K562 (cell line): ENCODE data around the gene ARMC7. TPM values are rescaled to one million over a fixed set of nuclear protein-coding genes. Genes with fewer than 3 reads are reported as not detected.
A peak's percentile ranks its signal among the peaks of the same experiment; 100 is the strongest.

Source experiments
- CBFB ChIP-seq: sonication (generic); formaldehyde crosslinking; IDR thresholded peaks from 2 replicates; pipeline ENCODE4 v1.4.0; 2020; ENCODE audit warnings: mild to moderate bottlenecking, missing genetic modification reagents
- CREM ChIP-seq: IDR thresholded peaks from 2 replicates; pipeline ENCODE4 v1.6.1; 2014; ENCODE audit warnings: antibody characterized with exemption, low read depth
- FOXK2 ChIP-seq, 2 experiments: fragments of 450-650 bp; IDR thresholded peaks in 1 of 2; conservative IDR thresholded peaks in 1 of 2; 2 replicates each; pipeline ENCODE4 v1.6.1; 2016; ENCODE audit warnings: low read depth in 2 of 2, mild to moderate bottlenecking in 1 of 2
- HDAC2 ChIP-seq: fragments of 450-650 bp; IDR thresholded peaks from 2 replicates; pipeline ENCODE4 v1.6.1; 2016; ENCODE audit warnings: mild to moderate bottlenecking
- KLF6 ChIP-seq: fragments of 250-450 bp; sonication (Bioruptor Pico); IDR thresholded peaks from 2 replicates; pipeline ENCODE4 v1.4.0; 2020; ENCODE audit warnings: mild to moderate bottlenecking, moderate library complexity, borderline replicate concordance
- LCOR ChIP-seq: sonication (generic); formaldehyde crosslinking; IDR thresholded peaks from 2 replicates; pipeline ENCODE4 v1.8.0; 2022; ENCODE audit warnings: mild to moderate bottlenecking, missing genetic modification reagents
- MYC ChIP-seq, 2 experiments: fragments of 250-450 bp in 1 of 2; sonication (Bioruptor Pico) in 1 of 2; IDR thresholded peaks; 2 replicates each; pipeline versions ENCODE4 v1.5.1 to v1.6.1; 2012 to 2021; ENCODE audit warnings: low read depth in 2 of 2, borderline replicate concordance in 1 of 2, improper control_type of control experiment in 1 of 2, low read length in 1 of 2, mild to moderate bottlenecking in 1 of 2, moderate library complexity in 1 of 2
- POLR2A ChIP-seq: fragments of 450-650 bp; conservative IDR thresholded peaks from 2 replicates; pipeline ENCODE4 v1.6.1; 2016
- SMC3 ChIP-seq: conservative IDR thresholded peaks from 2 replicates; pipeline ENCODE4 v1.6.1; 2011; ENCODE audit warnings: low read depth, low read length, improper control_type of control experiment; ENCODE audit not compliant: insufficient read depth
- SUPT5H ChIP-seq: fragments of 450-650 bp; IDR thresholded peaks from 2 replicates; pipeline ENCODE4 v1.6.1; 2016
- TBL1XR1 ChIP-seq, 2 experiments: IDR thresholded peaks; 2 replicates each; pipeline ENCODE4 v1.6.1; 2012; ENCODE audit warnings: improper control_type of control experiment in 2 of 2, low read length in 2 of 2, mild to moderate bottlenecking in 1 of 2
- YBX1 ChIP-seq: fragments of 450-650 bp; IDR thresholded peaks from 2 replicates; pipeline ENCODE4 v1.7.1; 2016; ENCODE audit warnings: mild to moderate bottlenecking
- polyA plus RNA-seq, 8 experiments: library from polyadenylated mRNA; depleted of rRNA in 4 of 8; stranded (reverse) in 5 of 8; unstranded in 3 of 8; fragments of >200 nt; fragmentation: Nextera tagmentation in 2 of 8; fragmentation: Illumina TruSeq in 1 of 8; extraction: Ambion mirVana in 2 of 8; extraction: Trizol in 1 of 8; gene quantifications; 2 replicates each; pipeline versions ENCODE4 v1.2.1 to v1.2.3, GENCODE V29; 2011 to 2014; ENCODE audit warnings: inconsistent platforms in 1 of 8, missing spikeins in 1 of 8
- total RNA-seq, 7 experiments: library from RNA; depleted of rRNA in 6 of 7; stranded (reverse); fragments of >200 nt in 6 of 7; fragmentation: Illumina TruSeq in 2 of 7; extraction: Trizol in 2 of 7; gene quantifications; 2 replicates each; pipeline versions ENCODE4 v1.2.1 to v1.2.3, GENCODE V29; 2011 to 2021; ENCODE audit warnings: low replicate concordance in 1 of 7
- TF ChIP-seq, protein P1 (sequence below): fragments of 250-450 bp; sonication (Bioruptor Pico); IDR thresholded peaks from 2 replicates; pipeline ENCODE4 v1.4.0; 2020; ENCODE audit warnings: mild to moderate bottlenecking, moderate library complexity
- TF ChIP-seq, protein P2 (sequence below): fragments of 450-650 bp; IDR thresholded peaks from 2 replicates; pipeline ENCODE4 v1.6.1; 2017; ENCODE audit warnings: antibody characterized with exemption, mild to moderate bottlenecking
- TF ChIP-seq, protein P3 (sequence below): sonication (generic); formaldehyde crosslinking; IDR thresholded peaks from 2 replicates; pipeline ENCODE4 v1.8.1; 2023; ENCODE audit warnings: mild to moderate bottlenecking, missing genetic modification reagents
- TF ChIP-seq, protein P4 (sequence below): sonication (generic); formaldehyde crosslinking; IDR thresholded peaks from 2 replicates; pipeline ENCODE4 v1.8.1; 2023; ENCODE audit warnings: mild to moderate bottlenecking, missing genetic modification reagents

Gene ARMC7
- total and polyA plus RNA-seq, 9 of the 15 experiments (the other 6 are each of a cell fraction or from before 2014, with no cell fraction given): 1.4 to 15.2 (median 5.9) TPM

DNA sequence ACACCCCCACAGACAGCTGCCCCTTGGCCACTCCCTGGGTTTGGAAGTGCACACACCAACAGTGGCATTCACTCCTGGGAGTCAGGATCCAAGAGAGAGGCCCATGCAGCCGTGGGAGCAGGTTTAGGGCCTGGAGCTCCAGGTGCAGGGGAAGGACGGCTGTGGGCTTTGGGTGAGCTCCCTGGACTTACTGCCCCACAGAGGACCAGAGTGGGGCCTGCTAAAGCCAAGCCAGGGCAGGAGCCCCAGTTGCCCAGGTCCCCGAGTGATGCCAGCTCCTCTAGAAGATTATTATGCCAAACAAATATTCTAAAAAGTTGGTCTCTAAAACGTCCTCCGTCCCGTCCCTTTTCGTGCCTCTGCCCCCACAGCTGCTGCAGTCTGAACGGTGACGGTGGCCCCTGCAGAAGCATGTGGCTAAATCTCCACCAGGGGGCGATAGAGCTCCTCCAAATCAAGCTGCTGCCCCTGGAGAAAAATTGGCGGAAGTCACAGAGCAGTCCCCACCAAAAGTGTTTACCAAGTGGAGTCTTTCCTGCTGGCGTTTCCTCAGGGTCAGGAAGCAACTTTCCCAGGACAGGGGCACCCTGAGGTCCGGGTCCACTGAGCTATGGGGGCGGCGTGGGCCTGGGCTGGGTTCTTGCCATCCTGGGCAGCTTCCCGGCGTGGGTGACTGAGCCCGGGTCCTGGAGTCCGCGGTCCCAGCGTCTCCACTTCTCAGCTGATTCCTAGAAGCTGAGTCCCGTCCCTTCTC lies 4.2 kb downstream of the ARMC7 start (continued):
- TF ChIP-seq, protein P1, sequence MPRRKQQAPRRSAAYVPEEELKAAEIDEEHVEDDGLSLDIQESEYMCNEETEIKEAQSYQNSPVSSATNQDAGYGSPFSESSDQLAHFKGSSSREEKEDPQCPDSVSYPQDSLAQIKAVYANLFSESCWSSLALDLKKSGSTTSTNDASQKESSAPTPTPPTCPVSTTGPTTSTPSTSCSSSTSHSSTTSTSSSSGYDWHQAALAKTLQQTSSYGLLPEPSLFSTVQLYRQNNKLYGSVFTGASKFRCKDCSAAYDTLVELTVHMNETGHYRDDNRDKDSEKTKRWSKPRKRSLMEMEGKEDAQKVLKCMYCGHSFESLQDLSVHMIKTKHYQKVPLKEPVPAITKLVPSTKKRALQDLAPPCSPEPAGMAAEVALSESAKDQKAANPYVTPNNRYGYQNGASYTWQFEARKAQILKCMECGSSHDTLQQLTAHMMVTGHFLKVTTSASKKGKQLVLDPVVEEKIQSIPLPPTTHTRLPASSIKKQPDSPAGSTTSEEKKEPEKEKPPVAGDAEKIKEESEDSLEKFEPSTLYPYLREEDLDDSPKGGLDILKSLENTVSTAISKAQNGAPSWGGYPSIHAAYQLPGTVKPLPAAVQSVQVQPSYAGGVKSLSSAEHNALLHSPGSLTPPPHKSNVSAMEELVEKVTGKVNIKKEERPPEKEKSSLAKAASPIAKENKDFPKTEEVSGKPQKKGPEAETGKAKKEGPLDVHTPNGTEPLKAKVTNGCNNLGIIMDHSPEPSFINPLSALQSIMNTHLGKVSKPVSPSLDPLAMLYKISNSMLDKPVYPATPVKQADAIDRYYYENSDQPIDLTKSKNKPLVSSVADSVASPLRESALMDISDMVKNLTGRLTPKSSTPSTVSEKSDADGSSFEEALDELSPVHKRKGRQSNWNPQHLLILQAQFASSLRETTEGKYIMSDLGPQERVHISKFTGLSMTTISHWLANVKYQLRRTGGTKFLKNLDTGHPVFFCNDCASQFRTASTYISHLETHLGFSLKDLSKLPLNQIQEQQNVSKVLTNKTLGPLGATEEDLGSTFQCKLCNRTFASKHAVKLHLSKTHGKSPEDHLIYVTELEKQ (CRISPR knock-in tag): no peak
- TF ChIP-seq SUPT5H (no peak), POLR2A (peak; percentile 44; the same call in 1 of the 2 replicates), CBFB (no peak), CREM (peak; percentile 60), FOXK2 (conservative IDR thresholded peaks at IDR 0.05 in 1 of 2, IDR thresholded peaks at IDR 0.05 in 1 of 2; ENCODE audit: low read depth in 2 of 2) (peak; percentile 58 to 68; a peak in 2 of 4 replicates), LCOR (CRISPR knock-in tag) (no peak), KLF6 (CRISPR knock-in tag) (no peak), SMC3 (peak; percentile 93), TBL1XR1 (IDR thresholded peaks at IDR 0.05; ENCODE audit: low read length in 2 of 2) (0 out of 4 replicates have a peak, but pooled peaks of 1 of the 2 experiments have one; percentile 24), YBX1 (no peak), MYC (IDR thresholded peaks at IDR 0.05; ENCODE audit: low read depth, low read length) (0 out of 2 replicates have a peak, but pooled peaks have one; percentile 37), MYC (CRISPR knock-in tag; IDR thresholded peaks at IDR 0.05; ENCODE audit: borderline replicate concordance, low read depth) (no peak), HDAC2 (0 out of 2 replicates have a peak, but pooled peaks have one; percentile 41)
- TF ChIP-seq, protein P2, sequence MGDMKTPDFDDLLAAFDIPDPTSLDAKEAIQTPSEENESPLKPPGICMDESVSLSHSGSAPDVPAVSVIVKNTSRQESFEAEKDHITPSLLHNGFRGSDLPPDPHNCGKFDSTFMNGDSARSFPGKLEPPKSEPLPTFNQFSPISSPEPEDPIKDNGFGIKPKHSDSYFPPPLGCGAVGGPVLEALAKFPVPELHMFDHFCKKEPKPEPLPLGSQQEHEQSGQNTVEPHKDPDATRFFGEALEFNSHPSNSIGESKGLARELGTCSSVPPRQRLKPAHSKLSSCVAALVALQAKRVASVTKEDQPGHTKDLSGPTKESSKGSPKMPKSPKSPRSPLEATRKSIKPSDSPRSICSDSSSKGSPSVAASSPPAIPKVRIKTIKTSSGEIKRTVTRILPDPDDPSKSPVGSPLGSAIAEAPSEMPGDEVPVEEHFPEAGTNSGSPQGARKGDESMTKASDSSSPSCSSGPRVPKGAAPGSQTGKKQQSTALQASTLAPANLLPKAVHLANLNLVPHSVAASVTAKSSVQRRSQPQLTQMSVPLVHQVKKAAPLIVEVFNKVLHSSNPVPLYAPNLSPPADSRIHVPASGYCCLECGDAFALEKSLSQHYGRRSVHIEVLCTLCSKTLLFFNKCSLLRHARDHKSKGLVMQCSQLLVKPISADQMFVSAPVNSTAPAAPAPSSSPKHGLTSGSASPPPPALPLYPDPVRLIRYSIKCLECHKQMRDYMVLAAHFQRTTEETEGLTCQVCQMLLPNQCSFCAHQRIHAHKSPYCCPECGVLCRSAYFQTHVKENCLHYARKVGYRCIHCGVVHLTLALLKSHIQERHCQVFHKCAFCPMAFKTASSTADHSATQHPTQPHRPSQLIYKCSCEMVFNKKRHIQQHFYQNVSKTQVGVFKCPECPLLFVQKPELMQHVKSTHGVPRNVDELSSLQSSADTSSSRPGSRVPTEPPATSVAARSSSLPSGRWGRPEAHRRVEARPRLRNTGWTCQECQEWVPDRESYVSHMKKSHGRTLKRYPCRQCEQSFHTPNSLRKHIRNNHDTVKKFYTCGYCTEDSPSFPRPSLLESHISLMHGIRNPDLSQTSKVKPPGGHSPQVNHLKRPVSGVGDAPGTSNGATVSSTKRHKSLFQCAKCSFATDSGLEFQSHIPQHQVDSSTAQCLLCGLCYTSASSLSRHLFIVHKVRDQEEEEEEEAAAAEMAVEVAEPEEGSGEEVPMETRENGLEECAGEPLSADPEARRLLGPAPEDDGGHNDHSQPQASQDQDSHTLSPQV: peak; percentile 87
- TF ChIP-seq, protein P3, sequence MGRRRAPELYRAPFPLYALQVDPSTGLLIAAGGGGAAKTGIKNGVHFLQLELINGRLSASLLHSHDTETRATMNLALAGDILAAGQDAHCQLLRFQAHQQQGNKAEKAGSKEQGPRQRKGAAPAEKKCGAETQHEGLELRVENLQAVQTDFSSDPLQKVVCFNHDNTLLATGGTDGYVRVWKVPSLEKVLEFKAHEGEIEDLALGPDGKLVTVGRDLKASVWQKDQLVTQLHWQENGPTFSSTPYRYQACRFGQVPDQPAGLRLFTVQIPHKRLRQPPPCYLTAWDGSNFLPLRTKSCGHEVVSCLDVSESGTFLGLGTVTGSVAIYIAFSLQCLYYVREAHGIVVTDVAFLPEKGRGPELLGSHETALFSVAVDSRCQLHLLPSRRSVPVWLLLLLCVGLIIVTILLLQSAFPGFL (CRISPR knock-in tag): no peak
- TF ChIP-seq, protein P4, sequence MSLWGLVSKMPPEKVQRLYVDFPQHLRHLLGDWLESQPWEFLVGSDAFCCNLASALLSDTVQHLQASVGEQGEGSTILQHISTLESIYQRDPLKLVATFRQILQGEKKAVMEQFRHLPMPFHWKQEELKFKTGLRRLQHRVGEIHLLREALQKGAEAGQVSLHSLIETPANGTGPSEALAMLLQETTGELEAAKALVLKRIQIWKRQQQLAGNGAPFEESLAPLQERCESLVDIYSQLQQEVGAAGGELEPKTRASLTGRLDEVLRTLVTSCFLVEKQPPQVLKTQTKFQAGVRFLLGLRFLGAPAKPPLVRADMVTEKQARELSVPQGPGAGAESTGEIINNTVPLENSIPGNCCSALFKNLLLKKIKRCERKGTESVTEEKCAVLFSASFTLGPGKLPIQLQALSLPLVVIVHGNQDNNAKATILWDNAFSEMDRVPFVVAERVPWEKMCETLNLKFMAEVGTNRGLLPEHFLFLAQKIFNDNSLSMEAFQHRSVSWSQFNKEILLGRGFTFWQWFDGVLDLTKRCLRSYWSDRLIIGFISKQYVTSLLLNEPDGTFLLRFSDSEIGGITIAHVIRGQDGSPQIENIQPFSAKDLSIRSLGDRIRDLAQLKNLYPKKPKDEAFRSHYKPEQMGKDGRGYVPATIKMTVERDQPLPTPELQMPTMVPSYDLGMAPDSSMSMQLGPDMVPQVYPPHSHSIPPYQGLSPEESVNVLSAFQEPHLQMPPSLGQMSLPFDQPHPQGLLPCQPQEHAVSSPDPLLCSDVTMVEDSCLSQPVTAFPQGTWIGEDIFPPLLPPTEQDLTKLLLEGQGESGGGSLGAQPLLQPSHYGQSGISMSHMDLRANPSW (CRISPR knock-in tag): peak; percentile 94; the same call in 1 of the 2 replicates
